ENCODE results near the gene BBS7.

DNA sequence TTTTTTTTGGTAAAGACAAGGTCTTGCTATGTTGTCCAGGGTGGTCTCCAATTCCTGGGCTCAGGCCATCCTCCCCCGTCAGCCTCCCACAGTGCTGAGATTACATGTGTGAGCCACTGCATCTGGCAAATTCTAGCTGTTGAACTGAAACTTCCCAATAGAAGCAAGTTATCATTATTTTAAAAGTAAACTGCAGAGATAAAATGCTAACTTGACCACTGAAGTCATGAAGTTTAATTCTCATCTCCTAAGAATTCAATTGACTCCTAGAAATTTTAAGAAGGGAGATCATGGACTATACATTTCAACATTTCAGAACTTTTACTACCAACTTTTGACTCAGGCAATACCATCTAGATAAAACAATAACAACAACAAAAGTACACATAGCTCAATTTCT is 80.8 kb downstream of the BBS7 start:
- TF ChIP-seq, protein P1, sequence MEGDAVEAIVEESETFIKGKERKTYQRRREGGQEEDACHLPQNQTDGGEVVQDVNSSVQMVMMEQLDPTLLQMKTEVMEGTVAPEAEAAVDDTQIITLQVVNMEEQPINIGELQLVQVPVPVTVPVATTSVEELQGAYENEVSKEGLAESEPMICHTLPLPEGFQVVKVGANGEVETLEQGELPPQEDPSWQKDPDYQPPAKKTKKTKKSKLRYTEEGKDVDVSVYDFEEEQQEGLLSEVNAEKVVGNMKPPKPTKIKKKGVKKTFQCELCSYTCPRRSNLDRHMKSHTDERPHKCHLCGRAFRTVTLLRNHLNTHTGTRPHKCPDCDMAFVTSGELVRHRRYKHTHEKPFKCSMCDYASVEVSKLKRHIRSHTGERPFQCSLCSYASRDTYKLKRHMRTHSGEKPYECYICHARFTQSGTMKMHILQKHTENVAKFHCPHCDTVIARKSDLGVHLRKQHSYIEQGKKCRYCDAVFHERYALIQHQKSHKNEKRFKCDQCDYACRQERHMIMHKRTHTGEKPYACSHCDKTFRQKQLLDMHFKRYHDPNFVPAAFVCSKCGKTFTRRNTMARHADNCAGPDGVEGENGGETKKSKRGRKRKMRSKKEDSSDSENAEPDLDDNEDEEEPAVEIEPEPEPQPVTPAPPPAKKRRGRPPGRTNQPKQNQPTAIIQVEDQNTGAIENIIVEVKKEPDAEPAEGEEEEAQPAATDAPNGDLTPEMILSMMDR (conservative IDR thresholded peaks at IDR 0.05; ENCODE audit: low read length), result no peak
- no peak for TF ChIP-seq EZH2phosphoT487 (IDR thresholded peaks at IDR 0.05; ENCODE audit: borderline replicate concordance)

Measured in Loucy (cell line).